Chondrocyte (in vitro differentiated cells): ENCODE measurements around the gene CHRDL2. TPM values are rescaled to one million over a fixed set of nuclear protein-coding genes. Genes with fewer than 3 reads are reported as not detected.

Experiments used
- DNase-seq: peaks from one replicate; pipeline ENCODE4 v3.0.0; 2021; ENCODE audit warnings: mixed read lengths, low spot score
- H3K27ac Mint-ChIP-seq: one replicate; pipeline ENCODE4 v1.8.0; 2021; ENCODE audit warnings: mild to moderate bottlenecking, moderate library complexity, mixed read lengths; ENCODE audit not compliant: unreplicated experiment
- H3K27me3 Mint-ChIP-seq: 2 replicates; pipeline ENCODE4 v1.8.0; 2021; ENCODE audit warnings: low read depth, mixed read lengths
- H3K36me3 Mint-ChIP-seq: 2 replicates; pipeline ENCODE4 v1.8.0; 2021; ENCODE audit warnings: low read depth, mixed read lengths
- H3K4me1 Mint-ChIP-seq: 2 replicates; pipeline ENCODE4 v1.8.0; 2021; ENCODE audit warnings: low read depth, mild to moderate bottlenecking, mixed read lengths
- H3K4me3 Mint-ChIP-seq: one replicate; pipeline ENCODE4 v1.8.0; 2021; ENCODE audit warnings: mild to moderate bottlenecking, moderate library complexity, mixed read lengths; ENCODE audit not compliant: unreplicated experiment
- H3K9me3 Mint-ChIP-seq: 2 replicates; pipeline ENCODE4 v1.8.0; 2021; ENCODE audit warnings: low read depth, mixed read lengths
- total RNA-seq: library from RNA; stranded (reverse); gene quantifications from 3 replicates; pipeline ENCODE4 v1.2.1, GENCODE V29; 2021
- TF ChIP-seq, protein P1 (sequence below): fragments of 200-600 bp; sonication (generic); IDR thresholded peaks from 2 replicates; pipeline ENCODE4 v1.5.0; 2021; ENCODE audit warnings: antibody characterized with exemption, mild to moderate bottlenecking, moderate library complexity

The CHRDL2 gene
- total RNA-seq, 1 donor from 2014 or later, result not detected

GRCh38 chr11:74680703-74681531 is 50.3 kb downstream of the CHRDL2 start:
- H3K4me3 Mint-ChIP-seq, result no peak overlapping the region
- no peak for DNase-seq
- H3K4me1 Mint-ChIP-seq, result peaks cover 14% of the 10 kb centered on the region
- H3K9me3 Mint-ChIP-seq, result no peaks in the 10 kb centered on the region
- H3K27ac Mint-ChIP-seq, result no peak overlapping the region
- TF ChIP-seq, protein P1, sequence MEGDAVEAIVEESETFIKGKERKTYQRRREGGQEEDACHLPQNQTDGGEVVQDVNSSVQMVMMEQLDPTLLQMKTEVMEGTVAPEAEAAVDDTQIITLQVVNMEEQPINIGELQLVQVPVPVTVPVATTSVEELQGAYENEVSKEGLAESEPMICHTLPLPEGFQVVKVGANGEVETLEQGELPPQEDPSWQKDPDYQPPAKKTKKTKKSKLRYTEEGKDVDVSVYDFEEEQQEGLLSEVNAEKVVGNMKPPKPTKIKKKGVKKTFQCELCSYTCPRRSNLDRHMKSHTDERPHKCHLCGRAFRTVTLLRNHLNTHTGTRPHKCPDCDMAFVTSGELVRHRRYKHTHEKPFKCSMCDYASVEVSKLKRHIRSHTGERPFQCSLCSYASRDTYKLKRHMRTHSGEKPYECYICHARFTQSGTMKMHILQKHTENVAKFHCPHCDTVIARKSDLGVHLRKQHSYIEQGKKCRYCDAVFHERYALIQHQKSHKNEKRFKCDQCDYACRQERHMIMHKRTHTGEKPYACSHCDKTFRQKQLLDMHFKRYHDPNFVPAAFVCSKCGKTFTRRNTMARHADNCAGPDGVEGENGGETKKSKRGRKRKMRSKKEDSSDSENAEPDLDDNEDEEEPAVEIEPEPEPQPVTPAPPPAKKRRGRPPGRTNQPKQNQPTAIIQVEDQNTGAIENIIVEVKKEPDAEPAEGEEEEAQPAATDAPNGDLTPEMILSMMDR, result no peak
- no peaks in the 10 kb centered on the region for H3K27me3 Mint-ChIP-seq
- no peaks in the 10 kb centered on the region for H3K36me3 Mint-ChIP-seq

DNA sequence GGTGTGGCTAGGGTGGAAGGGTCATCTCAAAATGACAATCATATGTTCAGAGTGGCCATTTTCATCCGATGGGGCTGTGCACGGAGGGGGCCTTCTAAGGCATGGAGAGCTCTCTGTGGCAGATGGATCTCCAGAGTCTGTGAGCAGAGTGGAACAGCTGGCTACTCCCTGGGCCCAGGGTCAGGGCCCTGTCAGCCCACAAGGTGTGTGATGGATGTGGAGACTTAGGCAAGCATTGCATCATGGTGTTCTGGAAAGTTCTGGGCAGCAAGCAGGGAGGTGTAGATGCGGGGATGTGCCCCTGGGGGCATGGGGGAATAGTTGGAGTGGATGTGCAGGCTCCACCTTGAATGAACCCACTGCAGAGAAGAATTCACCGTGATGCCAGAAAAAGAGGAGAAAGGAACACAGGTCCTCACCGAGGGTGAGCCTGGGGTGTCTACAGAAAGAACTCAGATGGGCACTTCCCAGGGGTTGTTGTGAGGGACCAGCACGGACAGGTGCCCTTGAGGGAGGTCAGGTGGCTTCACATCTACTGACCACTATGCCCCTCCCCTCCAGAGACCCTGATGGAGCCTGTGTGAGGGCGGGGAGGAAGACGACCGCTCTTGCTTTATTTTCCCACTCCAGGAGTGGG is 51.1 kb downstream of the CHRDL2 start:
- Mint-ChIP-seq H3K27me3 (no peaks in the 10 kb centered on the region), H3K27ac (no peak overlapping the region), H3K9me3 (no peaks in the 10 kb centered on the region), H3K4me1 (peaks cover 14% of the 10 kb centered on the region), H3K4me3 (no peak overlapping the region), H3K36me3 (no peaks in the 10 kb centered on the region)
- TF ChIP-seq, protein P1, result no peak
- no peak for DNase-seq

DNA sequence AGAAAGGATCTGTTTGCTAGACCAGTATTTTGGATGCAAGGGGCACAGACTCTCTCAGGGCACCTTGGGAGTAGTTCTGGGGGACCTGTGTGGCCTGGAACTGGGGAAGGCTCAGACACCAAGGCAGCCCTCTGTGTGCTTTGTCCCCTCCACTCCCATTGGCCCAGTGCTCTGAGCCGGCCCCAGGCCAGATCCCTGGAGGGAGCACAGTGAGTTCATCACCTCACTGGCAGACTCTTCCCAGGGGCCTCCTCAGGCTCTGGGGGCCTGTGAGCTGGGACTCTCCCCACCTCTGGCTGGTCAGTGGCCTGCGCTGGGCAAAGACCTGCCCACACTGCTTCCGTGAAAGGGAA is 51.7 kb downstream of the CHRDL2 start:
- Mint-ChIP-seq H3K27ac (no peak overlapping the region), H3K27me3 (no peaks in the 10 kb centered on the region), H3K36me3 (no peaks in the 10 kb centered on the region), H3K4me3 (no peak overlapping the region), H3K9me3 (peaks cover 3% of the 10 kb centered on the region), H3K4me1 (peaks cover 17% of the 10 kb centered on the region)
- no peak for DNase-seq
- TF ChIP-seq, protein P1, result no peak

DNA sequence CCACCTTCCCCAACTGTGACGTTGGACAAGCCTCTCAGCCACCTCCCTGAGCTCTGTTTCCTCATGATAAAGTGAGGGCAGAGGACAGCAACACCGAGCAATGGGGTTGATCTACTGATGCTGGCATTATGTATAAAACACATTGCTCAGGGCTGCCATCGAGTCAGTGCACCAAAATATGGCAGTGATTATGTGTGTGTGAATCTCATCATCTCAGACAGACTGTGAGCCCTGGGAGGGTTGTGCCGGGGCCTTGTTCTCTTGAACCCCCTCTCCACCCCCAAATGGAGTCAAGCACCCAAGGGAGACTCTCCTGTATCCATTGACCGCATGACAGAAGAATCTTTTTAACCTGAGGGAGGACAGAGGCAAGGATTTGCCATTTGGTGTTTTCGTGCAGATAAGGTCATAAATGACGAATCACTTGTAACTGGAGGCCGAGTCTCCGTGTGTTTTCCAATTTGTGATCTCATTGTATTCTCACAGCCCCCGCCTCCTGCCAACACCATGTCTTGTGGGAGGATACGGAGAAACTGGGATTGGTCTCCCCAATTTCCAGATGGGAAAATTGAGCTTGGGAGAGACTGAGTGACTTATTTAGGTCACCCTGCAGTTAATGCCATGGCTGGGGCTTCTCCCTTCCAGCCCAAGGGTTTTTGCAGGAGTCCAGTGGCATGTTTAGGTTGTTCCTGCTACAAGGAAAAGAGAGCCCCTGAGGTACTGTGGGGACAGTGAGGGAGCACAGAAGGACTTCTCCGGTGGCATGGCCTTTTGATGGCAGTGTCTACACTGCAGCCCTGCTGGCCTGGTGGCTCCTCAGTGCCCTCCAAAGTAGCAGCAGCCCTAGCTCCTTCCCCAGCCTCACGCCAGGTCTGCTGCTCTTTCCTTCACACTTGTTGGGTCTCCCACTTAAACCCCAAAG is 52.4 kb downstream of the CHRDL2 start:
- Mint-ChIP-seq H3K36me3 (no peaks in the 10 kb centered on the region), H3K4me1 (peaks cover 17% of the 10 kb centered on the region), H3K9me3 (peaks cover 4% of the 10 kb centered on the region), H3K27me3 (no peaks in the 10 kb centered on the region), H3K4me3 (no peak overlapping the region), H3K27ac (no peak overlapping the region)
- DNase-seq, result no peak
- TF ChIP-seq, protein P1, result no peak

- TF ChIP-seq, protein P1, result no peak
- H3K27me3 Mint-ChIP-seq, result no peaks in the 10 kb centered on the region
- H3K4me1 Mint-ChIP-seq, result peaks cover 25% of the 10 kb centered on the region
- H3K27ac Mint-ChIP-seq, result no peak overlapping the region
- no peak overlapping the region for H3K4me3 Mint-ChIP-seq
- no peaks in the 10 kb centered on the region for H3K36me3 Mint-ChIP-seq
- DNase-seq, result no peak
- H3K9me3 Mint-ChIP-seq, result peaks cover 4% of the 10 kb centered on the region
These were observed 53.2 kb downstream of the CHRDL2 start for GRCh38 chr11:74678041-74678440.
